Uterus (tissue), 2 donors: ENCODE data around the gene CPVL.

Experiments
- CTCF ChIP-seq, 4 experiments: fragments of 200-600 bp in 2 of 4; fragments of 450-650 bp in 2 of 4; sonication (generic) in 2 of 4; IDR thresholded peaks; one replicate each; pipeline ENCODE4 v1.5.1; 2016 to 2019; ENCODE audit warnings: antibody characterized with exemption in 4 of 4, mild to moderate bottlenecking in 2 of 4, moderate library complexity in 1 of 4
- POLR2A ChIP-seq, 2 donors: fragments of 450-650 bp; IDR thresholded peaks; one replicate each; pipeline ENCODE4 v1.6.1; 2016; ENCODE audit warnings: antibody characterized with exemption in 2 of 2, mild to moderate bottlenecking in 1 of 2, moderate library complexity in 1 of 2

GRCh38 chr7:29066641-29067040 lies 79.7 kb downstream of the CPVL start:
- TF ChIP-seq POLR2A (IDR thresholded peaks at IDR 0.05): no peak
- no peak for TF ChIP-seq CTCF (IDR thresholded peaks at IDR 0.05)
